ENCODE measurements around the gene FLT4. TPM values are rescaled to one million over a fixed set of nuclear protein-coding genes. Genes with fewer than 3 reads are reported as not detected.
"Not testable (repeated sequence)": the region's sequence is repeated elsewhere in the genome, so short reads cannot be mapped to it uniquely, and the experiment has no call there.

The FLT4 gene
- total RNA-seq, 1 experiment from 2014 or later = 6.3 TPM

- Histone ChIP-seq H3K23me2 (ENCODE audit: insufficient read length, low read depth, low read length, poor library complexity, severe bottlenecking) (no peaks in the 10 kb centered on the region), H2BK120ac (ENCODE audit: low read depth, low read length, poor library complexity, severe bottlenecking) (no peak overlapping the region), H3K23ac (ENCODE audit: insufficient read length, low read depth, low read length) (no peak overlapping the region), H2AFZ (ENCODE audit: low read length) (no peak overlapping the region), H4K91ac (ENCODE audit: insufficient read length, low read depth, low read length) (no peak overlapping the region), H3K4me1 (ENCODE audit: insufficient read depth, low read length) (peaks cover 2% of the 10 kb centered on the region; the same call in 1 of the 2 replicates), H3K27me3 (ENCODE audit: insufficient read depth, low read length) (no peaks in the 10 kb centered on the region), H4K5ac (ENCODE audit: insufficient read length, low read depth, low read length) (no peak overlapping the region), H3K27ac (ENCODE audit: insufficient read length, low read depth, low read length) (no peak overlapping the region), H3K4ac (ENCODE audit: low read depth, low read length) (no peak overlapping the region), H3K9ac (ENCODE audit: extremely low read depth, insufficient read length, low read length) (no peak overlapping the region), H2BK5ac (ENCODE audit: insufficient read length, low read length) (no peak overlapping the region), H3T11ph (ENCODE audit: low read length) (no peak overlapping the region), H2BK12ac (ENCODE audit: insufficient read length, low read depth, low read length) (no peak overlapping the region), H3K4me2 (ENCODE audit: insufficient read depth, insufficient read length, low read length) (no peak overlapping the region), H3K9me3 (ENCODE audit: control insufficient read depth, low read depth, low read length) (peaks cover 6% of the 10 kb centered on the region), H3K79me2 (ENCODE audit: insufficient read depth, low read length) (no peaks in the 10 kb centered on the region), H3K18ac (ENCODE audit: insufficient read length, low read depth, low read length) (no peak overlapping the region), H3K14ac (ENCODE audit: insufficient read depth, low read length) (no peak overlapping the region), H3K79me1 (ENCODE audit: insufficient read depth, low read depth, low read length, poor library complexity, severe bottlenecking) (no peaks in the 10 kb centered on the region), H2AK5ac (ENCODE audit: insufficient read length, low read length) (no peak overlapping the region), H3K56ac (ENCODE audit: insufficient read length, low read depth, low read length) (no peak overlapping the region), H2BK15ac (ENCODE audit: low read depth, low read length) (no peak overlapping the region), H4K8ac (replicated peaks; ENCODE audit: insufficient read length, low read depth, low read length) (no peak overlapping the region), H4K20me1 (ENCODE audit: control insufficient read depth, insufficient read depth, insufficient read length) (no peaks in the 10 kb centered on the region), H2BK20ac (ENCODE audit: low read depth, low read length, poor library complexity, severe bottlenecking) (no peak overlapping the region)
- DNase-seq = no peak
- H3K9me3 Mint-ChIP-seq = peaks cover 16 to 20% of the 10 kb centered on the region in 2 experiments
- H3K27ac Mint-ChIP-seq = no peak overlapping the region; a peak in 1 of 7 replicates
- peaks cover 6 to 9% of the 10 kb centered on the region in 2 experiments; a peak in 3 of 4 replicates for H3K4me1 Mint-ChIP-seq
- WGBS (ENCODE audit: extremely low coverage, insufficient read length, low lambda C conversion rate) = no CpG with 5 or more reads among the region's 8 CpGs
- peaks cover 0 to 14% (median 2%) of the 10 kb centered on the region in 3 experiments; a peak in 4 of 7 replicates for H3K36me3 Mint-ChIP-seq (ENCODE audit: insufficient read depth in 1 of 3, low read depth in 3 of 3)
- H3K27me3 Mint-ChIP-seq (ENCODE audit: low read depth) = peaks cover 17% of the 10 kb centered on the region
- TF ChIP-seq, protein P1, sequence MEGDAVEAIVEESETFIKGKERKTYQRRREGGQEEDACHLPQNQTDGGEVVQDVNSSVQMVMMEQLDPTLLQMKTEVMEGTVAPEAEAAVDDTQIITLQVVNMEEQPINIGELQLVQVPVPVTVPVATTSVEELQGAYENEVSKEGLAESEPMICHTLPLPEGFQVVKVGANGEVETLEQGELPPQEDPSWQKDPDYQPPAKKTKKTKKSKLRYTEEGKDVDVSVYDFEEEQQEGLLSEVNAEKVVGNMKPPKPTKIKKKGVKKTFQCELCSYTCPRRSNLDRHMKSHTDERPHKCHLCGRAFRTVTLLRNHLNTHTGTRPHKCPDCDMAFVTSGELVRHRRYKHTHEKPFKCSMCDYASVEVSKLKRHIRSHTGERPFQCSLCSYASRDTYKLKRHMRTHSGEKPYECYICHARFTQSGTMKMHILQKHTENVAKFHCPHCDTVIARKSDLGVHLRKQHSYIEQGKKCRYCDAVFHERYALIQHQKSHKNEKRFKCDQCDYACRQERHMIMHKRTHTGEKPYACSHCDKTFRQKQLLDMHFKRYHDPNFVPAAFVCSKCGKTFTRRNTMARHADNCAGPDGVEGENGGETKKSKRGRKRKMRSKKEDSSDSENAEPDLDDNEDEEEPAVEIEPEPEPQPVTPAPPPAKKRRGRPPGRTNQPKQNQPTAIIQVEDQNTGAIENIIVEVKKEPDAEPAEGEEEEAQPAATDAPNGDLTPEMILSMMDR (conservative IDR thresholded peaks at IDR 0.05) = no peak
- no peak overlapping the region for H3K4me3 Mint-ChIP-seq
Observed at GRCh38 chr5:180682560-180682959, 33.2 kb upstream of the FLT4 start.

DNA sequence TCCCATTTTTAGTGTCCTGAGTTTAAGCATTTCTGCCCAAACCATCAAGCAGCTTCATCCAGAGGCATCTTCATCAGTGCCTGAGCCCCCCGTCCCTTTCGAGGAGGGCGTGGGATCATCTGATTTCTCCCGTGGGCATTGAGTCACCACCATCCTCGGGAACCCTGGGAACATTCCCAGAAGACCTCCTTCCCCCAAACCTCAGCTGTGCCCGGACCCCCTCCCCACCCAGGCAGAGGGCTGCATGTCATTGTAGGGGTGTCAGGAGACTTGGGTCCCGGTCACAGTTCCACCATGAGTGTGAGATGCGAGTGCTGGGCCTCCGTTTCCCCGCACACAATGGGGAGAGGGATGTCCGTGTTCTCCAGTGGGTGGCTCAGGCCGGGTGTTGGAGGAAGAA lies 32.6 kb upstream of the FLT4 start:
- not testable (repeated sequence) for H3K79me1 ChIP-seq (ENCODE audit: insufficient read depth, low read depth, low read length, poor library complexity, severe bottlenecking); H3K4me1 ChIP-seq (ENCODE audit: insufficient read depth, low read length)

More for the DNA sequence above, 32.6 kb upstream of the FLT4 start:
- H2BK5ac ChIP-seq (ENCODE audit: insufficient read length, low read length); DNase-seq; H2BK20ac ChIP-seq (ENCODE audit: low read depth, low read length, poor library complexity, severe bottlenecking); H2BK120ac ChIP-seq (ENCODE audit: low read depth, low read length, poor library complexity, severe bottlenecking); H4K20me1 ChIP-seq (ENCODE audit: control insufficient read depth, insufficient read depth, insufficient read length); H4K8ac ChIP-seq (replicated peaks; ENCODE audit: insufficient read length, low read depth, low read length); H3K4ac ChIP-seq (ENCODE audit: low read depth, low read length); H4K5ac ChIP-seq (ENCODE audit: insufficient read length, low read depth, low read length); H3K23ac ChIP-seq (ENCODE audit: insufficient read length, low read depth, low read length); H2AK5ac ChIP-seq (ENCODE audit: insufficient read length, low read length); H3K4me3 Mint-ChIP-seq; H3K14ac ChIP-seq (ENCODE audit: insufficient read depth, low read length); H2AFZ ChIP-seq (ENCODE audit: low read length); H3K18ac ChIP-seq (ENCODE audit: insufficient read length, low read depth, low read length); H3K9ac ChIP-seq (ENCODE audit: extremely low read depth, insufficient read length, low read length); H3K9me3 ChIP-seq (ENCODE audit: control insufficient read depth, low read depth, low read length); H3K4me1 Mint-ChIP-seq; H3K4me2 ChIP-seq (ENCODE audit: insufficient read depth, insufficient read length, low read length); H2BK15ac ChIP-seq (ENCODE audit: low read depth, low read length); H3K27ac ChIP-seq (ENCODE audit: insufficient read length, low read depth, low read length); H3K56ac ChIP-seq (ENCODE audit: insufficient read length, low read depth, low read length); H2BK12ac ChIP-seq (ENCODE audit: insufficient read length, low read depth, low read length); H4K91ac ChIP-seq (ENCODE audit: insufficient read length, low read depth, low read length); H3K27ac Mint-ChIP-seq; H3T11ph ChIP-seq (ENCODE audit: low read length); H3K27me3 ChIP-seq (ENCODE audit: insufficient read depth, low read length); H3K79me2 ChIP-seq (ENCODE audit: insufficient read depth, low read length); H3K23me2 ChIP-seq (ENCODE audit: insufficient read length, low read depth, low read length, poor library complexity, severe bottlenecking): not testable (repeated sequence)
- Mint-ChIP-seq H3K36me3 (ENCODE audit: insufficient read depth in 1 of 3, low read depth in 3 of 3) (peaks cover 0 to 14% (median 2%) of the 10 kb centered on the region in 3 experiments; a peak in 4 of 7 replicates), H3K9me3 (peaks cover 16 to 20% of the 10 kb centered on the region in 2 experiments), H3K27me3 (ENCODE audit: low read depth) (peaks cover 19% of the 10 kb centered on the region)
- no CpG with 5 or more reads among the region's 12 CpGs for WGBS (ENCODE audit: extremely low coverage, insufficient read length, low lambda C conversion rate)

Measured in H9 (cell line).